Measurements from ENCODE around the gene SCPEP1. TPM values are rescaled to one million over a fixed set of nuclear protein-coding genes. Genes with fewer than 3 reads are reported as not detected.

The SCPEP1 gene
- total RNA-seq, 6 experiments from 2014 or later = 9.2 to 35.4 (median 24.8) TPM

DNA sequence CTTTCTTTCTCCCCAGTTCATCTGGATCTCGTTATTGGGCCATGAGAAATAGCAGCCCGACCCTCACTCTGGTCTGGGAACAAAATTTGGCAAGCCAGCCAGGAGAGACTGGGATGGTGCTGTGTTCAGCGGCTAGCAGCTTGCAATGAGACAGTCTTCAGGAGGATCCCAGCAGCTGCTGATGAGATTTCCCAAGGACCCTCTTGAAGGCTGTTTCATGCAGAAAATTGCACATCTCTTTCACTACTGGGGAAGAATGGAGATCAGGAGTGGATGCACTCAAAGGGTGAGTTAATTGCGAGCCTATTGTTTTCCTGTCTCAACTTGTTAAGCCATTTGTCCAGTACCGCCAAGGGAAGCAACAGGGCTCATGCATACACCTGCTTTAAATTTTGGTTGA lies 11.6 kb upstream of the SCPEP1 start:
- H3K9me3 ChIP-seq = no peaks in the 10 kb centered on the region
- no peak for TF ChIP-seq CTCF (IDR thresholded peaks at IDR 0.05)
- TF ChIP-seq POLR2A (IDR thresholded peaks at IDR 0.05) = no peak
- no peaks in the 10 kb centered on the region for H3K4me1 ChIP-seq
- no peak overlapping the region for H3K27ac ChIP-seq
- no peaks in the 10 kb centered on the region for H3K36me3 ChIP-seq
- no peak overlapping the region for H3K4me3 ChIP-seq
- no peaks in the 10 kb centered on the region for H3K27me3 ChIP-seq
- no peak for DNase-seq
- intact Hi-C loops (cut with DNase I) = no loop called here
- no peak for ATAC-seq
- 94% methylated on average over 4 of the region's 5 CpGs for WGBS (ENCODE audit: insufficient coverage, low coverage, low lambda C conversion rate, missing lambda C conversion rate)

GRCh38 chr17:56970974-56971373 lies 7.0 kb upstream of the SCPEP1 start:
- Histone ChIP-seq H3K27ac (no peak overlapping the region), H3K9me3 (no peaks in the 10 kb centered on the region), H3K4me1 (no peaks in the 10 kb centered on the region), H3K36me3 (no peaks in the 10 kb centered on the region), H3K4me3 (no peak overlapping the region), H3K27me3 (no peaks in the 10 kb centered on the region)
- no peak for ATAC-seq
- WGBS (ENCODE audit: insufficient coverage, low coverage, low lambda C conversion rate, missing lambda C conversion rate) = 93% methylated on average over 1 of the region's 1 CpG
- no peak for DNase-seq
- TF ChIP-seq POLR2A (IDR thresholded peaks at IDR 0.05) (no peak), CTCF (IDR thresholded peaks at IDR 0.05) (no peak)
- intact Hi-C loops (cut with DNase I) = no loop called here

- ATAC-seq (peak in 3 of 4 donors; percentile 30 to 52 (median 48)), DNase-seq (no peak)
- WGBS (ENCODE audit: insufficient coverage, low coverage, low lambda C conversion rate, missing lambda C conversion rate) = 28% methylated on average over 7 of the region's 7 CpGs
- H3K4me3 ChIP-seq = no peak overlapping the region
- H3K27ac ChIP-seq = no peak overlapping the region
- intact Hi-C loops (cut with DNase I) = no loop called here
- no peaks in the 10 kb centered on the region for H3K36me3 ChIP-seq
- H3K9me3 ChIP-seq = no peaks in the 10 kb centered on the region
- H3K27me3 ChIP-seq = no peaks in the 10 kb centered on the region
- no peaks in the 10 kb centered on the region for H3K4me1 ChIP-seq
- no peak for TF ChIP-seq CTCF (IDR thresholded peaks at IDR 0.05)
- TF ChIP-seq POLR2A (IDR thresholded peaks at IDR 0.05) = no peak
These were observed 5.7 kb upstream of the SCPEP1 start for GRCh38 chr17:56972111-56972730.

GRCh38 chr17:56973520-56973919 lies 4.4 kb upstream of the SCPEP1 start:
- DNase-seq (no peak), ATAC-seq (no peak)
- H3K4me1 ChIP-seq = peaks cover 0 to 4% (median 2%) of the 10 kb centered on the region in 4 donors
- H3K4me3 ChIP-seq = no peak overlapping the region
- H3K9me3 ChIP-seq = no peaks in the 10 kb centered on the region
- H3K27ac ChIP-seq = no peak overlapping the region
- intact Hi-C loops (cut with DNase I) = no loop called here
- TF ChIP-seq CTCF (IDR thresholded peaks at IDR 0.05) (no peak), POLR2A (IDR thresholded peaks at IDR 0.05) (no peak)
- no peaks in the 10 kb centered on the region for H3K27me3 ChIP-seq
- no peaks in the 10 kb centered on the region for H3K36me3 ChIP-seq
- 52% methylated on average over 7 of the region's 7 CpGs for WGBS (ENCODE audit: insufficient coverage, low coverage, low lambda C conversion rate, missing lambda C conversion rate)

Data from right lobe of liver (tissue), 6 donors.